SK-N-SH treated with all-trans-retinoic acid at 6 μM for 48 hours (cell line): Measurements from ENCODE around the gene UBR3.
"Not testable (repeated sequence)": the region's sequence is repeated elsewhere in the genome, so short reads cannot be mapped to it uniquely, and the experiment has no call there.

Source experiments
- ATAC-seq: fragments of 200-7000 bp; cut with Tn5 transposase; 3 replicates; pipeline ENCODE4 v1.9.1; 2020; ENCODE audit warnings: mild to moderate bottlenecking, moderate library complexity
- ARNTL ChIP-seq: fragments of 450-650 bp; formaldehyde crosslinking; IDR thresholded peaks from 2 replicates; pipeline ENCODE4 v1.5.0; 2020; ENCODE audit warnings: low read depth, mild to moderate bottlenecking, moderate library complexity, borderline replicate concordance
- BACH2 ChIP-seq: fragments of 250-450 bp; sonication (Bioruptor Pico); IDR thresholded peaks from 2 replicates; pipeline ENCODE4 v1.9.0; 2021; ENCODE audit warnings: mild to moderate bottlenecking, borderline replicate concordance
- CSDC2 ChIP-seq: fragments of 250-450 bp; sonication (Bioruptor Pico); IDR thresholded peaks from 2 replicates; pipeline ENCODE4 v1.5.0; 2020; ENCODE audit warnings: mild to moderate bottlenecking, moderate library complexity
- ESRRG ChIP-seq: fragments of 250-450 bp; sonication (Bioruptor Pico); IDR thresholded peaks from 2 replicates; pipeline ENCODE4 v1.6.1; 2021; ENCODE audit warnings: mild to moderate bottlenecking
- GLIS3 ChIP-seq: fragments of 250-450 bp; sonication (Bioruptor Pico); IDR thresholded peaks from 2 replicates; pipeline ENCODE4 v1.5.0; 2020; ENCODE audit warnings: mild to moderate bottlenecking, moderate library complexity
- ISL1 ChIP-seq: fragments of 250-450 bp; sonication (Bioruptor Pico); IDR thresholded peaks from 2 replicates; pipeline ENCODE4 v2.1.2; 2022; ENCODE audit warnings: mild to moderate bottlenecking, moderate library complexity
- OSR1 ChIP-seq: fragments of 250-450 bp; sonication (Bioruptor Pico); IDR thresholded peaks from 2 replicates; pipeline ENCODE4 v1.8.0; 2022; ENCODE audit warnings: moderate library complexity, mild to moderate bottlenecking, inconsistent platforms
- PPARA ChIP-seq: fragments of 250-450 bp; sonication (Bioruptor Pico); IDR thresholded peaks from 2 replicates; pipeline ENCODE4 v1.5.0; 2020; ENCODE audit warnings: mild to moderate bottlenecking, borderline replicate concordance
- RARB ChIP-seq: fragments of 250-450 bp; sonication (Bioruptor Pico); IDR thresholded peaks from 2 replicates; pipeline ENCODE4 v1.8.0; 2021; ENCODE audit warnings: mild to moderate bottlenecking, moderate library complexity
- TCF4 ChIP-seq: fragments of 250-450 bp; sonication (Bioruptor Pico); IDR thresholded peaks from 2 replicates; pipeline ENCODE4 v1.8.0; 2021; ENCODE audit warnings: mild to moderate bottlenecking, moderate library complexity, borderline replicate concordance
- TOX ChIP-seq: fragments of 250-450 bp; sonication (Bioruptor Pico); IDR thresholded peaks from 2 replicates; pipeline ENCODE4 v1.8.0; 2021; ENCODE audit warnings: mild to moderate bottlenecking, moderate library complexity, borderline replicate concordance
- ZC3H10 ChIP-seq: fragments of 250-450 bp; sonication (Bioruptor Pico); IDR thresholded peaks from 2 replicates; pipeline ENCODE4 v1.5.1; 2021; ENCODE audit warnings: mild to moderate bottlenecking, moderate library complexity
- ZFP30 ChIP-seq: fragments of 450-650 bp; formaldehyde crosslinking; IDR thresholded peaks from 2 replicates; pipeline ENCODE4 v1.5.0; 2022; ENCODE audit warnings: mild to moderate bottlenecking, moderate library complexity
- ZNF565 ChIP-seq: fragments of 450-650 bp; formaldehyde crosslinking; conservative IDR thresholded peaks from 2 replicates; pipeline ENCODE4 v1.5.0; 2020; ENCODE audit warnings: low read depth, mild to moderate bottlenecking, moderate library complexity
- ZNF8 ChIP-seq: fragments of 450-650 bp; formaldehyde crosslinking; IDR thresholded peaks from 2 replicates; pipeline ENCODE4 v1.5.0; 2020; ENCODE audit warnings: mild to moderate bottlenecking, moderate library complexity
- TF ChIP-seq, protein P1 (sequence below): fragments of 250-450 bp; sonication (Bioruptor Pico); IDR thresholded peaks from 2 replicates; pipeline ENCODE4 v1.8.0; 2021; ENCODE audit warnings: low read depth, mild to moderate bottlenecking, moderate library complexity, borderline replicate concordance
- TF ChIP-seq, protein P2 (sequence below): fragments of 250-450 bp; sonication (Bioruptor Pico); IDR thresholded peaks from 2 replicates; pipeline ENCODE4 v1.5.0; 2020; ENCODE audit warnings: mild to moderate bottlenecking, moderate library complexity
- TF ChIP-seq, protein P3 (sequence below): fragments of 250-450 bp; sonication (Bioruptor Pico); IDR thresholded peaks from 2 replicates; pipeline ENCODE4 v1.8.0; 2020; ENCODE audit warnings: mild to moderate bottlenecking, moderate library complexity, borderline replicate concordance
- TF ChIP-seq, protein P4 (sequence below): fragments of 250-450 bp; sonication (Bioruptor Pico); IDR thresholded peaks from 2 replicates; pipeline ENCODE4 v1.5.1; 2020; ENCODE audit warnings: low read depth, mild to moderate bottlenecking, moderate library complexity

UBR3 gene

DNA sequence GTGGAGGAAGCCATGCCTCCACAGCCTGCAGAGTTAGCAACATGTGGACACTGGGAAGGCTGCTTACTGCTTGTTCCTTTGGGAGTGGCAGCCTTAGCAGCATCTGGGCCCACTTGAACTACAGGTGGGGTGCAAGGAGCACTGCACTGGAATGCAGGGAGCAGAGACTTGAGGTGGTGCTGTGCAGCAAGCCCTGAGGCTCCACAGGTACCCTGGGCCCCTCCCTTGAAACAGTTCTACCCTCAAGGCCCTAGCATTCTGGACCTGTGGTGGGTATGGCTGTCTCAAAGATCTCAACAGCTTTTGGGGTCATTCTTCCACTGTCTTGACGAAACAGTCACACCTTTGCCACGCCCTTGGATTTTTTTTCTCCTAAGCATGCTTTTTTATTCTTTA lies 13.5 kb downstream of the UBR3 start:
- no peak for ATAC-seq
- TF ChIP-seq ZC3H10 = no peak
- TF ChIP-seq, protein P1, sequence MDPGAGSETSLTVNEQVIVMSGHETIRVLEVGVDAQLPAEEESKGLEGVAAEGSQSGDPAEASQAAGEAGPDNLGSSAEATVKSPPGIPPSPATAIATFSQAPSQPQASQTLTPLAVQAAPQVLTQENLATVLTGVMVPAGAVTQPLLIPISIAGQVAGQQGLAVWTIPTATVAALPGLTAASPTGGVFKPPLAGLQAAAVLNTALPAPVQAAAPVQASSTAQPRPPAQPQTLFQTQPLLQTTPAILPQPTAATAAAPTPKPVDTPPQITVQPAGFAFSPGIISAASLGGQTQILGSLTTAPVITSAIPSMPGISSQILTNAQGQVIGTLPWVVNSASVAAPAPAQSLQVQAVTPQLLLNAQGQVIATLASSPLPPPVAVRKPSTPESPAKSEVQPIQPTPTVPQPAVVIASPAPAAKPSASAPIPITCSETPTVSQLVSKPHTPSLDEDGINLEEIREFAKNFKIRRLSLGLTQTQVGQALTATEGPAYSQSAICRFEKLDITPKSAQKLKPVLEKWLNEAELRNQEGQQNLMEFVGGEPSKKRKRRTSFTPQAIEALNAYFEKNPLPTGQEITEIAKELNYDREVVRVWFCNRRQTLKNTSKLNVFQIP = no peak
- no peak for TF ChIP-seq BACH2
- no peak for TF ChIP-seq ZNF8 (CRISPR knock-in tag)
- no peak for TF ChIP-seq TOX
- TF ChIP-seq GLIS3 (CRISPR knock-in tag) = no peak
- no peak for TF ChIP-seq RARB (CRISPR knock-in tag)
- TF ChIP-seq, protein P2, sequence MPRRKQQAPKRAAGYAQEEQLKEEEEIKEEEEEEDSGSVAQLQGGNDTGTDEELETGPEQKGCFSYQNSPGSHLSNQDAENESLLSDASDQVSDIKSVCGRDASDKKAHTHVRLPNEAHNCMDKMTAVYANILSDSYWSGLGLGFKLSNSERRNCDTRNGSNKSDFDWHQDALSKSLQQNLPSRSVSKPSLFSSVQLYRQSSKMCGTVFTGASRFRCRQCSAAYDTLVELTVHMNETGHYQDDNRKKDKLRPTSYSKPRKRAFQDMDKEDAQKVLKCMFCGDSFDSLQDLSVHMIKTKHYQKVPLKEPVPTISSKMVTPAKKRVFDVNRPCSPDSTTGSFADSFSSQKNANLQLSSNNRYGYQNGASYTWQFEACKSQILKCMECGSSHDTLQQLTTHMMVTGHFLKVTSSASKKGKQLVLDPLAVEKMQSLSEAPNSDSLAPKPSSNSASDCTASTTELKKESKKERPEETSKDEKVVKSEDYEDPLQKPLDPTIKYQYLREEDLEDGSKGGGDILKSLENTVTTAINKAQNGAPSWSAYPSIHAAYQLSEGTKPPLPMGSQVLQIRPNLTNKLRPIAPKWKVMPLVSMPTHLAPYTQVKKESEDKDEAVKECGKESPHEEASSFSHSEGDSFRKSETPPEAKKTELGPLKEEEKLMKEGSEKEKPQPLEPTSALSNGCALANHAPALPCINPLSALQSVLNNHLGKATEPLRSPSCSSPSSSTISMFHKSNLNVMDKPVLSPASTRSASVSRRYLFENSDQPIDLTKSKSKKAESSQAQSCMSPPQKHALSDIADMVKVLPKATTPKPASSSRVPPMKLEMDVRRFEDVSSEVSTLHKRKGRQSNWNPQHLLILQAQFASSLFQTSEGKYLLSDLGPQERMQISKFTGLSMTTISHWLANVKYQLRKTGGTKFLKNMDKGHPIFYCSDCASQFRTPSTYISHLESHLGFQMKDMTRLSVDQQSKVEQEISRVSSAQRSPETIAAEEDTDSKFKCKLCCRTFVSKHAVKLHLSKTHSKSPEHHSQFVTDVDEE (CRISPR knock-in tag) = no peak
- no peak for TF ChIP-seq ZNF565 (CRISPR knock-in tag)
- TF ChIP-seq PPARA (CRISPR knock-in tag) = no peak
- TF ChIP-seq OSR1 = no peak
- TF ChIP-seq, protein P3, sequence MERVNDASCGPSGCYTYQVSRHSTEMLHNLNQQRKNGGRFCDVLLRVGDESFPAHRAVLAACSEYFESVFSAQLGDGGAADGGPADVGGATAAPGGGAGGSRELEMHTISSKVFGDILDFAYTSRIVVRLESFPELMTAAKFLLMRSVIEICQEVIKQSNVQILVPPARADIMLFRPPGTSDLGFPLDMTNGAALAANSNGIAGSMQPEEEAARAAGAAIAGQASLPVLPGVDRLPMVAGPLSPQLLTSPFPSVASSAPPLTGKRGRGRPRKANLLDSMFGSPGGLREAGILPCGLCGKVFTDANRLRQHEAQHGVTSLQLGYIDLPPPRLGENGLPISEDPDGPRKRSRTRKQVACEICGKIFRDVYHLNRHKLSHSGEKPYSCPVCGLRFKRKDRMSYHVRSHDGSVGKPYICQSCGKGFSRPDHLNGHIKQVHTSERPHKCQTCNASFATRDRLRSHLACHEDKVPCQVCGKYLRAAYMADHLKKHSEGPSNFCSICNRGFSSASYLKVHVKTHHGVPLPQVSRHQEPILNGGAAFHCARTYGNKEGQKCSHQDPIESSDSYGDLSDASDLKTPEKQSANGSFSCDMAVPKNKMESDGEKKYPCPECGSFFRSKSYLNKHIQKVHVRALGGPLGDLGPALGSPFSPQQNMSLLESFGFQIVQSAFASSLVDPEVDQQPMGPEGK (CRISPR knock-in tag) = no peak
- no peak for TF ChIP-seq TCF4 (CRISPR knock-in tag)
- no peak for TF ChIP-seq ZFP30 (CRISPR knock-in tag)

DNA sequence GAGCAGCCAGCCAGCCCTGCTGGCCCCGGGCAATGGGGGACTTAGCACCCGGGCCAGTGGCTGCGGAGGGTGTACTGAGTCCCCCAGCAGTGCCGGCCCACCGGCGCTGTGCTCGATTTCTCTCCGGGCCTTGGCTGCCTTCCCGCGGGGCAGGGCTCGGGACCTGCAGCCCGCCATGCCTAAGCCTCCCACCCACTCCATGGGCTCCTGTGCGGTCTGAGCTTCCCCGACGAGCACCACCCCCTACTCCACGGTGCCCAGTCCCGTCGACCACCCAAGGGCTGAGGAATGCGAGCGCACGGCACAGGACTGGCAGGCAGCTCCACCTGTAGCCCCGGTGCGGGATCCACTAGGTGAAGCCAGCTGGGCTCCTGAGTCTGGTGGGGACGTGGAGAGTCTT lies 14.4 kb downstream of the UBR3 start:
- ATAC-seq = not testable (repeated sequence)

DNA sequence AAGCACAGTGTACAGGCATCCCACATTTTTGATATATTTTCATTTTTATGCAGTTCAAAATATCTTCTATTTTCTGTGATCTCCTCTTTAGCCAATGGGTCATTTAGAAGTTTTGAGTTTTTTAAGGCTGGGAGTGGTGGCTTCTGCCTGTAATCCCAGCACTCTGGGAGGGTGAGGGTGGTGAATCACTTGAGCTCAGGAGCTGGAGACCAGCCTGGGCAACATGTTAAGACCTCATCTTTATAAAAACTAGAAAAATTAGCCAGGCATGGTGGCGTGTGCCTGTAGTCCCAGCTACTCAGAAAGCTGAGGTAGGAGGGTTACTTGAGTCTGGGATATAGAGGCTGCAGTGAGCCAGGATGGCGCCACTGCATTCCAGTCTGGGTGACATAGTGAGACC lies 17.8 kb downstream of the UBR3 start:
- ATAC-seq = no peak
- TF ChIP-seq PPARA (CRISPR knock-in tag) (no peak), GLIS3 (CRISPR knock-in tag) (no peak), ZC3H10 (no peak), ESRRG (no peak), ISL1 (CRISPR knock-in tag) (no peak), ZNF565 (CRISPR knock-in tag) (no peak), CSDC2 (CRISPR knock-in tag) (no peak), ARNTL (no peak)

DNA sequence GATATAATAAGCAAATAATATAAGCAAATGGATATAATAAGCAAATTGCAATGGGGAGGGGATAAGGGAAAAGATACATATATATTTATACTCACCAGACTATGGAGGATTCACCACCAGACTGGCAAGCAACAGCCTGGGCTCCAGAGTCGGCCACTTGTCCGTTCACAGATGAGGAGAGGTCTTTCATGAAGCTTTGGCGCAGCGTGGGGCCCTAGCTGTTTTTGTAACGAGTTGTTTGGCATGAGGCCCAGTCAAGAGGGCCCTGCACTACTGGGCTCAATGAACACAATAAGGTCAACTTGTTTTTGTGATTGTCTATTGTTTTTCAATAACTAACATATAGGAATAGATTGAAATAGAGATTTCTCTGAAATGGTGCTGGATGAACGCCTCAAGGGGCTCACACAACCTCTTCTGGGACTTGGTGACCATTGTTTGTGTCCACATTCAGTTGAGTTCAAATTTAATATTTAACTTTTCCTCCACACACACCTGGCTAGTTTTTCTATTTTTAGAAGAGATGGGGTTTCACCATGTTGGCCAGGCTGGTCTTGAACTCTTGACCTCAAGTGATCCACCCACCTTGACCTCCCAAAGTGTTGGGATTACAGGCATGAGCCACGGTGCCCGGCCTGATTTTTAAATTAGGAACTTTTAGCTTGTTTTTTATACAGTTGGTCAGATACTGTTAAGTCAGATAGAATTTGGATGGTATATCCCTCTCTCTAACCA lies 21.9 kb downstream of the UBR3 start:
- not testable (repeated sequence) for ATAC-seq

DNA sequence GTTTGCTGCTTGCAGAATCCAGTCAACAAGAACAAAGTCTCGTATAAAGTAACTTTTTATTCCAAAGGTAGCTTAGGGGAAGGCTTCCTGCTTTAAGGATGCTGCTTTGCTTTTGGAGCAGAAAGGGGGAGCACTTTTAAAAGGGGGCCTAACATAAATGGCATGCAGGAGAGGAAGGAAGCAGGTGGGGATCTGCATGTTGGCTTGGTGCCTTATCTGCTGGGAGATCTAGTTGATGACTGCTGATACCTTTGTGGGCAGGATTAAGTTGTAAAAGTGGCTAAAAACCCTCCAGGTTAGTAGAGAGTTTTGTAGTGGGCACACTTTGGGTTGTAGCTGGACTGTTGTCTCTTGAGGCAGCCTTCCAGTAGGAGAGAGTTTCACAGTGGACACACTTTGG lies 22.5 kb downstream of the UBR3 start:
- no peak for TF ChIP-seq ISL1 (CRISPR knock-in tag)

DNA sequence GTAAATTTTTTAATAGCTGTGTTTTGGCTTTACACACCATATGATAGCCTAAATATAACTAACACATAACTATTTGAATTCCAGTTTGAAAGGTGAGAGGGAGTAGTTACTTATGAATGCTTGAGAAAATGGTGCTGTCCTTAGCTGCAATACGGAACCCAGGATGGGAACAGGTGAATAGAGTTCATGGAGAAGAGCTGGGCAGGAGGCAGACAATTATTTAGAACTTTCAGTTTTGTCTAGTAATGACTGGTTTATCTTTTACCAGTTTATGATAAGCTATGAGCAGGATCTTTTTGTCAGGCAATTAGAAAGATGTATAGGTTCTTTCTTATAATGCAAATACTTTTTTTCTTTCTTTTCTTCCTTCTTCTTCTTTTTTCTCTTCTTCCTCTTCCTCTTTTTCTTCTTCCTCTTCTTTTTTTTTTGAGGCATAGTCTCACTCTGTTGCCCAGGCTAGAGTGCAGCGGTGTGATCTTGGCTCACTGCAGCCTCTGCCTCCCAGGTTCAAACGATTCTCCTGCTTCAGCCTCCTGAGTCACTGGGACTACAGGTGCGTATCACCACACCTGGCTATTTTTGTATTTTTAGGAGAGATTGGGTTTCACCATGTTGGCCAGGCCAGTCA lies 25.9 kb downstream of the UBR3 start:
- ATAC-seq = no peak
- TF ChIP-seq GLIS3 (CRISPR knock-in tag) (no peak), ISL1 (CRISPR knock-in tag) (no peak), ZC3H10 (no peak), ZNF565 (CRISPR knock-in tag) (no peak), ESRRG (no peak)
- TF ChIP-seq, protein P4, sequence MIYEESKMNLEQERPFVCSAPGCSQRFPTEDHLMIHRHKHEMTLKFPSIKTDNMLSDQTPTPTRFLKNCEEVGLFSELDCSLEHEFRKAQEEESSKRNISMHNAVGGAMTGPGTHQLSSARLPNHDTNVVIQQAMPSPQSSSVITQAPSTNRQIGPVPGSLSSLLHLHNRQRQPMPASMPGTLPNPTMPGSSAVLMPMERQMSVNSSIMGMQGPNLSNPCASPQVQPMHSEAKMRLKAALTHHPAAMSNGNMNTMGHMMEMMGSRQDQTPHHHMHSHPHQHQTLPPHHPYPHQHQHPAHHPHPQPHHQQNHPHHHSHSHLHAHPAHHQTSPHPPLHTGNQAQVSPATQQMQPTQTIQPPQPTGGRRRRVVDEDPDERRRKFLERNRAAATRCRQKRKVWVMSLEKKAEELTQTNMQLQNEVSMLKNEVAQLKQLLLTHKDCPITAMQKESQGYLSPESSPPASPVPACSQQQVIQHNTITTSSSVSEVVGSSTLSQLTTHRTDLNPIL (CRISPR knock-in tag) = no peak
- TF ChIP-seq, protein P3 (CRISPR knock-in tag) = no peak

More for the DNA sequence above, 22.5 kb downstream of the UBR3 start:
- no peak for ATAC-seq

DNA sequence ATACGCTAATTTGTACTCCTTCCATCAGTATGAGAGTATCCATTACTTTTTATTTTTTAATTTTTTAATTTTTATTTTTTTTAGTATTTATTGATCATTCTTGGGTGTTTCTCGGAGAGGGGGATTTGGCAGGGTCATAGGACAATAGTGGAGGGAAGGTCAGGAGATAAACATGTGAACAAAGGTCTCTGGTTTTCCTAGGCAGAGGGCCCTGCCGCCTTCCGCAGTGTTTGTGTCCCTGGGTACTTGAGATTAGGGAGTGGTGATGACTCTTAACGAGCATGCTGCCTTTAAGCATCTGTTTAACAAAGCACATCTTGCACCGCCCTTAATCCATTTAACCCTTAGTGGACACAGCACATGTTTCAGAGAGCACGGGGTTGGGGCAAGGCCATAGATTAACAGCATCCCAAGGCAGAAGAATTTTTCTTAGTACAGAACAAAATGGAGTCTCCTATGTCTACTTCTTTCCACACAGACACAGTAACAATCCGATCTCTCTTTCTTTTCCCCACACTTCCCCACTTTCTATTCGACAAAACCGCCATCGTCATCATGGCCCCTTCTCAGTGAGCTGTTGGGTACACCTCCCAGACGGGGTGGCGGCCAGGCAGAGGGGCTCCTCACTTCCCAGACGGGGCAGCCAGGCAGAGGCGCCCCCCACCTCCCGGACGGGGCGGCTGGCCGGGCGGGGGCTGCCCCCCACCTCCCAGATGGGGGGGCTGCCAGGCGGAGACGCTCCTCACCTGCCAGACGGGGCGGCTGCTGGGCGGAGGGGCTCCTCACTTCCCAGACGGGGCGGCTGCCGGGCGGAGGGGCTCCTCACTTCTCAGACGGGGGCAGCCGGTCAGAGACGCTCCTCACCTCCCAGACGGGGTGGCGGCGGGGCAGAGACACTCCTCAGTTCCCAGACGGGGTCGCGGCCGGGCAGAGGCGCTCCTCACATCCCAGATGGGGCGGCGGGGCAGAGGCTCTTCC lies 28.3 kb downstream of the UBR3 start:
- ATAC-seq = not testable (repeated sequence)
